Activated T-cell treated with anti-CD3 and anti-CD28 coated beads, Interleukin-2, amount 50 U/mL, for 72 hours (primary cell): ENCODE data around the gene KIF1B. TPM values are rescaled to one million over a fixed set of nuclear protein-coding genes. Genes with fewer than 3 reads are reported as not detected.
A peak's percentile ranks its signal among the peaks of the same experiment; 100 is the strongest.
"Not testable (repeated sequence)": the region's sequence is repeated elsewhere in the genome, so short reads cannot be mapped to it uniquely, and the experiment has no call there.

Source experiments
- ATAC-seq, 2 donors: fragments of 150-1000 bp; cut with Tn5 transposase; replicated peaks in 1 of 2; 2 replicates each; pipeline ENCODE4 v1.10.0; 2021; ENCODE audit warnings: moderate library complexity in 2 of 2, mild to moderate bottlenecking in 1 of 2
- DNase-seq, 2 donors: peaks; one replicate each; pipeline ENCODE4 v3.0.0; 2021 to 2022; ENCODE audit warnings: mixed read lengths in 1 of 2
- H3K27ac Mint-ChIP-seq: one replicate; pipeline ENCODE4 v1.8.0; 2022; ENCODE audit warnings: mild to moderate bottlenecking, moderate library complexity, mixed read lengths
- H3K27me3 Mint-ChIP-seq: one replicate; pipeline ENCODE4 v1.8.0; 2022; ENCODE audit warnings: low read depth, mixed read lengths
- H3K36me3 Mint-ChIP-seq, 2 donors: one replicate each; pipeline ENCODE4 v1.8.0; 2022; ENCODE audit warnings: mixed read lengths in 2 of 2, mild to moderate bottlenecking in 1 of 2; ENCODE audit not compliant: insufficient read depth in 2 of 2
- H3K4me1 Mint-ChIP-seq: one replicate; pipeline ENCODE4 v1.8.0; 2022; ENCODE audit warnings: low read depth, mixed read lengths
- H3K4me3 Mint-ChIP-seq, 2 donors: one replicate each; pipeline ENCODE4 v1.8.0; 2022; ENCODE audit warnings: mild to moderate bottlenecking in 2 of 2, mixed read lengths in 2 of 2, moderate library complexity in 2 of 2
- H3K9me3 Mint-ChIP-seq, 2 donors: one replicate each; pipeline ENCODE4 v1.8.0; 2022; ENCODE audit warnings: mixed read lengths in 2 of 2
- total RNA-seq, 2 donors: library from RNA; stranded (reverse); gene quantifications; one replicate each; pipeline ENCODE4 v1.2.3, GENCODE V29; 2022

The KIF1B gene
- total RNA-seq, 2 donors from 2014 or later, result 12.5 to 16.6 TPM

DNA sequence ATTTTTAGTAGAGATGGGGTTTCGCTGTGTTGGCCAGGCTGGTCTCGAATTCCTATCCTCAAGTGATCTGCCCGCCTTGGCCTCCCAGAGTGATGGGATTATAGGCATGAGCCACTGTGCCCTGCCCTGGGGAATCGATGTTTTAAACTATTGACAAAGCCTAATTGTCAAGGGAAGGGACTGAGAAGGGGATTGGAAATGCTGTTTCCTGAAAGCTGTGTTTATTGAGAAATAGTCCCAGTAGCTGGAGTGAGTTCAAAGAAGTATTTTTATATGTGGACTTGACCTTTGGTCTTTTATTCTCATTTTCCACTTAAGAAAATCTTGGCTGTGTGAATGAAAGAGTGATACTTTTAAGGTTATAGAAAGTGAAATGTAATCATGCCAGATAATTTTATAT, 47.5 kb downstream of the KIF1B start:
- Mint-ChIP-seq H3K4me1 (peaks cover 6% of the 10 kb centered on the region), H3K9me3 (no peaks in the 10 kb centered on the region), H3K27me3 (no peaks in the 10 kb centered on the region), H3K4me3 (no peak overlapping the region), H3K27ac (no peak overlapping the region), H3K36me3 (no peaks in the 10 kb centered on the region)
- DNase-seq (no peak), ATAC-seq (no peak)

DNA sequence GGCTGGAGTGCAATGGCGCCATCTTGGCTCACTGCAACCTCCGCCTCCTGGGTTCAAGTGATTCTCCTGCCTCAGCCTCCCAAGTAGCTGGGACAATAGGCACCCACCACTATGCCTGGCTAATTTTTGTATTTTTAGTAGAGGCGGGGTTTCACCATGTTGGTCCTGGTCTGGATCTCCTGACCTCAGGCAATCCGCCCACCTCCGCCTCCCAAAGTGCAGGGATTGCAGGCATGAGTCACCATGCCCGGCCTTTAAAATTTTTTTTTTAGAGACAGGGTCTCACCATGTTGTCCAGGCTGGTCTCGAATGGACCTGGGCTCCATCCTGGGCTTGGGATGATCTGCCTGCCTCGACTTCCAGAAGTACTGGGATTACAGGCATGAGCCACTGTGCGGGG, 49.2 kb downstream of the KIF1B start:
- not testable (repeated sequence) for H3K36me3 Mint-ChIP-seq, H3K9me3 Mint-ChIP-seq, H3K4me1 Mint-ChIP-seq, DNase-seq, H3K4me3 Mint-ChIP-seq, H3K27me3 Mint-ChIP-seq, H3K27ac Mint-ChIP-seq, ATAC-seq

DNA sequence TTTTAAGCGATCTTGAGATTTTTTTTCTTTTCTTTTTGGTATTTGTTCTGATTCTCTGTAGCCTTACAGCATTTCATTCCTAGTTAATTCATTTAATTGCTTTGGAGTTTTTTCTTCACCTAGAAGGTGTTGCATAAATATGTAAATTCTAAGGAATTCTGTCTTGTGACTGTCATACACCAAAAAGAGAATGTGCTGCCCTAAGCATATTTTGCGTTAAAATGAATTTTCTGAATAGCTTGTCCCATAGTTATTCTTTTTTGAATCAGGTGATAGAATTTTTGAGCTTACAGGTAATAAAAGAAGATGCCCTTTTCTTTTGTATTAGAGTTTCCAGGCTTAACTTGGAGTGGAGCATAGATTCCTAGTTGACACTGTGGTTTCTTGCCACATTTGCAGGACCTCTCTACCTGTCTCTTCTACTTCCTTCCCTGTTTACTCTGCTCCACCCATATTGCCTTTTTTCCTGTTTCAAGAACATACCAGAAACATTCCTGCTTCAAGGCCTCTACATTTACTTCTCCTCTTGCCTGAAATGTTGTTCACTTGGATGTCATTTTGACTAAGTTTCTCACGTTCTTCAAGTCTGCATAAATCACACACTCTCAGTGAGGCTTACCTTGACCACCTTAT, 53.2 kb downstream of the KIF1B start:
- Mint-ChIP-seq H3K4me3 (no peak overlapping the region), H3K36me3 (peaks cover 0 to 3% of the 10 kb centered on the region in 2 donors), H3K27ac (no peak overlapping the region), H3K9me3 (no peaks in the 10 kb centered on the region), H3K4me1 (no peaks in the 10 kb centered on the region), H3K27me3 (no peaks in the 10 kb centered on the region)
- ATAC-seq, result no peak
- no peak for DNase-seq

DNA sequence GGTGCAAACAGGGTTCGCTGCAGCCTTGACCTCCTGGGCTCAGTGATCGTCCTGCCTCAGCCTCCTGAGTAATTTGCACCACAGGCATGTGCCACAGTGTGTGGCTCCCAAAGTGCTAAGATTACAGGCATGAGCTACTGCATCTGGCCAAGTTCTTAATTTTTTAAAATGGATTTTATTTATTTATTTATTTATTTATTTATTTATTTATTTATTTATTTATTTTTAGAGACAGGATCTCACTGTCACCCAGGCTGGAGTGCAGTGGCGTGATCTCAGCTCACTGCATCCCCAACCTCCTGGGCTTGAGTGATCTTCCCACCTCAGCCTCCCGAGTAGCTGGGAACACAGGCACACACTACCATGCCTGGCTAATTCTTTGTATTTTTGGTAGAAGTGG, 54.7 kb downstream of the KIF1B start:
- Mint-ChIP-seq H3K9me3 (no peaks in the 10 kb centered on the region), H3K4me3 (no peak overlapping the region), H3K27ac (no peak overlapping the region), H3K36me3 (peaks cover 0 to 3% of the 10 kb centered on the region in 2 donors), H3K4me1 (no peaks in the 10 kb centered on the region), H3K27me3 (no peaks in the 10 kb centered on the region)
- DNase-seq (no peak), ATAC-seq (no peak)

DNA sequence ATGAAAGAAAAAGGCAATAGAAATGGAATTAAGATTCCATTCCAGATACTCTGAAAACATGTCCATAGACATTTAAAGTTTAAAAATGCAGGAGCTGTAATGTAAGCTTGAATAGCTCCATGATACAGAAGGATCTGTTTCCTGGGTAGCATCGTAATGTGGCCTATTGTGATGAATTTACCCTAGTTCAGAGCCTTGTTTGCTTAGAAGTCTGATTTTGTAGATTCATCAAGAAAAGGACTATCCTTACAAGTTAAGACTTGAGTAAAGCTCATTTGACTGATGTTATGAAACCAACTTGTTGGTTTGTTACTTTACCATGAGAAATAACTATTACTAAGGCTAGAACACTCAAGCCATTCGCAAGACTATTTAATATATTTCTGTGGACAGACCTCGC, 55.5 kb downstream of the KIF1B start:
- Mint-ChIP-seq H3K4me3 (no peak overlapping the region), H3K27ac (no peak overlapping the region), H3K27me3 (no peaks in the 10 kb centered on the region), H3K36me3 (peaks cover 0 to 3% of the 10 kb centered on the region in 2 donors), H3K9me3 (no peaks in the 10 kb centered on the region), H3K4me1 (no peaks in the 10 kb centered on the region)
- DNase-seq (no peak), ATAC-seq (no peak)

DNA sequence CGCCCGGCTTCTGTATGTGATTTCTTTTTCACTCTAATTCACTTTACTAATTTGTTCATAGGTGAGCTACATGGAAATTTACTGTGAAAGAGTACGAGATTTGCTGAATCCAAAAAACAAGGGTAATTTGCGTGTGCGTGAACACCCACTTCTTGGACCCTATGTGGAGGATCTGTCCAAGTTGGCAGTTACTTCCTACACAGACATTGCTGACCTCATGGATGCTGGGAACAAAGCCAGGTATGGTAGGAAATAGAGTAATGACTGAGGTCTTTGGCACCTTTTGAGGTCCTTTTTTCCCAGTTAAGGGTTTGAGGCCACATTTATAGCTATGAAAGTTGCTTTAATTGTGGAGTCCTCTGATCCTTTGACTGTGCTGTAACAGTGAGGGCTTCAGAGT, 56.9 kb downstream of the KIF1B start:
- no peak overlapping the region for H3K4me3 Mint-ChIP-seq
- H3K27ac Mint-ChIP-seq, result no peak overlapping the region
- H3K36me3 Mint-ChIP-seq, result peaks cover 0 to 3% of the 10 kb centered on the region in 2 donors
- H3K9me3 Mint-ChIP-seq, result no peaks in the 10 kb centered on the region
- no peaks in the 10 kb centered on the region for H3K4me1 Mint-ChIP-seq
- no peak for DNase-seq
- no peaks in the 10 kb centered on the region for H3K27me3 Mint-ChIP-seq
- no peak for ATAC-seq

DNA sequence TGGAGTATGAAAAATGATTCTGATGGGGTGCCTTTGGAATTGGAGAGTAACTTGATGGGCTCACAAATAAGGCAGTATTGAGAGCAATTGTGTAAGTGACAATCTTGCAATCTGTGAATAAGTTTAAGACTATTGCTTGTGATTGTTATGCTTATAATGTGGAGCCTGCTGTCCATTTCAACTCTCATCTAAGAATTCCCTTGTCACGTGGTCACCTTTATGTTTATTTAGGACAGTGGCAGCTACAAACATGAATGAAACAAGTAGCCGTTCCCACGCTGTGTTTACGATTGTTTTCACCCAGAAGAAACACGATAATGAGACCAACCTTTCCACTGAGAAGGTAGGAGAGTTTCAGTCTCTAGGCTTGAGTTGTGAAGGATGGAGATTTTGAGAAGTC, 57.6 kb downstream of the KIF1B start:
- Mint-ChIP-seq H3K4me1 (no peaks in the 10 kb centered on the region), H3K36me3 (peaks cover 0 to 3% of the 10 kb centered on the region in 2 donors), H3K27me3 (no peaks in the 10 kb centered on the region), H3K9me3 (no peaks in the 10 kb centered on the region), H3K27ac (no peak overlapping the region), H3K4me3 (no peak overlapping the region)
- no peak for ATAC-seq
- DNase-seq, result no peak

DNA sequence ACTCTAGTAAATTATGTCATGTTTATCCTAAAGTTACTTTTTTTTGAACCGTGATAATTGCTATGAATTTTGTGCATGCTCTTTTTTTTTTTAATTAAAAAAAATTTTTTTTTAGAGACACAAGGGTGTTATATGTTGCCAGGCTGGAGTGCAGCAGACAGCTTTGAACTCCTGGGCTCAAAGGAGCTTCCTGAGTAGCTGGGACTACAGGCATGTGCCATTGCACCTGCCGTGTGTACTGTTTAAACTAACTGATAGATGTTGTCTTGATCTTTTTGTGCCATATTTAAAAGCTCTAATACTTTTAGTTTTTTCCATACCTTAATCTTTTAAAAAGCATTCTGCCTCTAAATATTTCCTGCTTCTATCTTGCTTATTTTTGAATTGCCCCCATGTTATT, 60.7 kb downstream of the KIF1B start:
- no peaks in the 10 kb centered on the region for H3K27me3 Mint-ChIP-seq
- H3K9me3 Mint-ChIP-seq, result no peaks in the 10 kb centered on the region
- H3K36me3 Mint-ChIP-seq, result no peaks in the 10 kb centered on the region
- DNase-seq (no peak), ATAC-seq (no peak)
- peaks cover 5% of the 10 kb centered on the region for H3K4me1 Mint-ChIP-seq
- H3K27ac Mint-ChIP-seq, result no peak overlapping the region
- no peak overlapping the region for H3K4me3 Mint-ChIP-seq

DNA sequence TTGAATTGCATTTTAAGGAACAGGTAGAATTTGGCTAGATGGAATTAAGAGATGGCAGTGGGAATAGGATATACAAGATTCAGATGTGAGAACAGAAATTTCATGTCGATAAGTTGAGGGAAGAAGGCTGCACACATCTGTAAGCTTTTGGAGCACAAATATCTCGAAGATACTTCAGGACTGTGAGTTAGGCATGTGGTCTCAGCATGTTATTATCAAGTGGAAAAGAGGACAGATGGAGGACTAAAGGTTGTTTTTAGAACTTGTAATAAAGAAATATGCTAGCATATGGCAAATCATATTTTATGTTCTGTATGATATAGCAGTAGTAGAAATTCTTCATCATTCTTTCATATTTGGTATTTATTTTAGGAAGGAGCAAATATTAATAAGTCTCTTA, 61.5 kb downstream of the KIF1B start:
- DNase-seq, result no peak
- Mint-ChIP-seq H3K9me3 (no peaks in the 10 kb centered on the region), H3K27ac (peak overlapping the region; percentile 23), H3K4me3 (no peak overlapping the region), H3K36me3 (no peaks in the 10 kb centered on the region), H3K4me1 (peaks cover 5% of the 10 kb centered on the region), H3K27me3 (no peaks in the 10 kb centered on the region)
- ATAC-seq, result no peak

DNA sequence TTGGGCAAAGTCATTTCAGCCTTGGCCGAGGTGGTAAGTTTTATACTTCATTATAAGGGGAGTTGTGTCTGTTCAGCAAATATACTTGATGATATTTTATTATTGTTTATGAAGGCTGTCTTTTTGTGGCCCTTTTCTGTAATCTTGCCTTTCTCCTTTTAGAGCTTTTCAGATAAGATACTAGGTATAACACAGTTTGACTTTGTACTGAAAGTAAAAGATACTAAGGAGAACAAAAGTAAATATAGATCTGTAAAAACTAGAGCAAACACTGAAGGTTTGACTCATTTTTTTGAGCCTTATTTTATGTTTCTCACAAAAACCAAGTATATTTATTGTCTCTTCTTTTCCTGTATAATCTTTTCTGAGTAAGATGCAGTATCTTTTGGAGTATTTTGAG, 61.9 kb downstream of the KIF1B start:
- H3K27ac Mint-ChIP-seq, result peak overlapping the region; percentile 23
- DNase-seq, result no peak
- ATAC-seq, result no peak

DNA sequence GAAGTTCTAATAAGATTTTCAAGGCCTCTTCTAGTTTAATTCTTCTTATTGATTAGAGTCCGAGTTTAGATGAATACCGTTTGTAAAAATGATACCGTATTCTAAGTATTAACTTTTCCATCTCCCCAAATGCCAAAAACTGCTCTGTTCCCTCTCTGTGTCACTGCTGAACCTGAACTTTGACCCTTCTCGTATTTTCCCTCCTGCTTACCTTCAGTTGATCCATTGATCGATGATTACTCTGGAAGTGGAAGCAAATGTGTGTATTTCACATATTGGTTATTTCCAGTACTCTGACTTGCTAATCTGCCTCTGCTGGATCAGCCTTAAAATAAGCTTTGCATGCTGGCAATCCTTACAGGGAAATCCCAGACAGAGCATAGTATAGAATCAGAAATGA, 68.5 kb downstream of the KIF1B start:
- Mint-ChIP-seq H3K9me3 (no peaks in the 10 kb centered on the region), H3K27me3 (no peaks in the 10 kb centered on the region), H3K4me1 (peaks cover 40% of the 10 kb centered on the region), H3K36me3 (no peaks in the 10 kb centered on the region), H3K4me3 (no peak overlapping the region), H3K27ac (no peak overlapping the region)
- DNase-seq (no peak), ATAC-seq (no peak)

More for the DNA sequence above, 61.9 kb downstream of the KIF1B start:
- Mint-ChIP-seq H3K9me3 (no peaks in the 10 kb centered on the region), H3K36me3 (no peaks in the 10 kb centered on the region), H3K27me3 (no peaks in the 10 kb centered on the region), H3K4me1 (peaks cover 5% of the 10 kb centered on the region), H3K4me3 (no peak overlapping the region)

DNA sequence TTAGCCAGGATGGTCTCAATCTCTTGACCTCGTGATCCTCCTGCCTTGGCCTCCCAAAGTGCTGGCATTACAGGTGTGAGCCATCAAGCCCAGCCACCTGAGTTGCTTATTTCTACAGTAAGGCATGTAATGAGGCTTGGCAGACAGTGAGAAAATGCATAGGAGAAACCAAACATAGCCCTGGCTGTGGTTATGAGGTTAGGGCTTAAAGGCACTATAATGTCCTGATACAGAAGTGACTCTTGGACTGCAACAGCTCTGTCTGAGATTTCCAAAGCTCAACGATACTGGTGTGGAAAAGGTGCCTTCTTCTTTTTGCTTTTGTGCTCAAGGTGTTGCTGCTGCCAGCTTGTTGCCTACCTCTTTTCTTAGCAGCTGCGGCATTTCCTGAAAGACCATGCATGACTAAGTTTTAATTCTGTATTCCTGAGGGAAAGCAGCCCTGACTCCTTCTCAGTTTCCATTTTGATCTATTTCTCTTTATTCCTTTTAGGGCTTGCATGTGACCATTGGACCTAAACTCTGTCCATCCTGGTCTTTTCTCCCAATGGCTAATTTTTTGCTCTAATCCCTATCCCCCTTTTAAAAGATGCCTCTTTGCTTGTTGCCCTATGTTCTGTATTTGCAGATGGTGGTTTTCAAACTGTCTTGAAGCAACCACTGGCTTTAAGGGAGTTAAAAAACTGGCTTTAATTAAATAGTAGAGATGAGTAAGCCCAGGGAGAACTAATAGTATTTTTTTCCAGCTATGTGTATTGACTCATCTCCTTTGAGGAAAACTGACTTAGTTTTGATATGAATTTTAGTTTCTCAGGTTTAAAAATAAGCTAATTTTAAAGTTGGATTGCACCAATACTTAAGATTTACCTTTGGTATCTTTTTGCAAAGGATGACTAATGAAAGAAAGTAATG, 70.3 kb downstream of the KIF1B start:
- ATAC-seq (peak; percentile 37 to 52), DNase-seq (peak in 1 of 2 donors; percentile 2)
- H3K36me3 Mint-ChIP-seq, result no peaks in the 10 kb centered on the region
- no peak overlapping the region for H3K27ac Mint-ChIP-seq
- no peaks in the 10 kb centered on the region for H3K27me3 Mint-ChIP-seq
- peak overlapping the region in 1 of 2 donors; percentile 7 for H3K4me3 Mint-ChIP-seq
- H3K9me3 Mint-ChIP-seq, result no peaks in the 10 kb centered on the region
- peaks cover 39% of the 10 kb centered on the region for H3K4me1 Mint-ChIP-seq

DNA sequence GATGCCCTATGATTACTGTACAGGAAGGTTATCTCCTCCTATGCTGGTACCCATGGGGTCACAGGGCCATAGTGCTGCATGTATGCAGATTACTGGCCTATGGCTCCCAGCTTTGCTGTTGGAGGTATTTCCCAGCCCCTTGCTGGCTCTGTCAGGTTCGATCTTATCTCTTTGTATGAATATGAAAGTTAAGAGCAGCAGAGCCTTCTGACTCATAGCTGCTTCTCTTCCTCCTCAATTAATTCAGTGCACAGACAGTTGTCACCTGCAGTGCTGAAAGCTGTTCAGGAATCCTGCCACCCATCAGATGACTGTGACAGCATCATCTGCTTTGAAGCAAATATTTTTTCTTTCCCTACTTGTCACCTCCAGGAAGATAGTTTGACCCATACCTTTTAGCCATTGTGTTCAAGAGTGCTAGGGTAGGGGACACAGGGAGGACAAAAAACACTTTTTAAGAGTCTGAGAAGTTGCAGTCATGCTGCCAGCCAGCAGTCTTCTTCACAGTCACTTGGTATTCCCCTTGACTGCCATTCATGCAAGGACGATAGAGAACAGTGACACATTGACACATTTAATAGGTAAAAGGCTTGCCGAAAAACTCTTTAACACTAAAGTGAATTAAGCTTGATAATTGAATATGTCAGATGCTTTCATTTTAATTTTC, 73.1 kb downstream of the KIF1B start:
- Mint-ChIP-seq H3K4me3 (peak overlapping the region; percentile 34 to 52), H3K9me3 (no peaks in the 10 kb centered on the region), H3K36me3 (no peaks in the 10 kb centered on the region), H3K4me1 (peaks cover 36% of the 10 kb centered on the region), H3K27me3 (no peaks in the 10 kb centered on the region), H3K27ac (peak overlapping the region; percentile 22)
- DNase-seq (peak; percentile 34 to 58), ATAC-seq (peak; percentile 90 to 91)
